HepG2 (cell line): ENCODE results near the gene SMAD3. TPM values are rescaled to one million over a fixed set of nuclear protein-coding genes. Genes with fewer than 3 reads are reported as not detected.
A peak's percentile ranks its signal among the peaks of the same experiment; 100 is the strongest.

Experiments used
- BRCA1 ChIP-seq: sonication (generic); formaldehyde crosslinking; IDR thresholded peaks from 2 replicates; pipeline ENCODE4 v1.4.0; 2020; ENCODE audit warnings: missing genetic modification reagents
- CAMTA2 ChIP-seq: sonication (generic); formaldehyde crosslinking; IDR thresholded peaks from 2 replicates; pipeline ENCODE4 v1.4.0; 2020; ENCODE audit warnings: mild to moderate bottlenecking, missing genetic modification reagents, borderline replicate concordance
- JARID2 ChIP-seq: sonication (generic); formaldehyde crosslinking; IDR thresholded peaks from 2 replicates; pipeline ENCODE4 v1.8.1; 2023; ENCODE audit warnings: missing genetic modification reagents, inconsistent platforms; ENCODE audit not compliant: insufficient replicate concordance
- MED13 ChIP-seq: sonication (generic); formaldehyde crosslinking; IDR thresholded peaks from 2 replicates; pipeline ENCODE4 v1.5.0; 2020; ENCODE audit warnings: missing genetic modification reagents
- MED8 ChIP-seq: sonication (generic); formaldehyde crosslinking; IDR thresholded peaks from 2 replicates; pipeline ENCODE4 v1.8.1; 2023; ENCODE audit warnings: mild to moderate bottlenecking, missing genetic modification reagents; ENCODE audit not compliant: insufficient replicate concordance
- NPAS2 ChIP-seq: sonication (generic); formaldehyde crosslinking; IDR thresholded peaks from 2 replicates; pipeline ENCODE4 v1.8.0; 2022; ENCODE audit warnings: mild to moderate bottlenecking, missing genetic modification reagents, borderline replicate concordance
- NR2F2 ChIP-seq: IDR thresholded peaks from 2 replicates; pipeline ENCODE4 v1.6.1; 2012; ENCODE audit warnings: low read depth, inconsistent platforms, borderline replicate concordance
- PRPF4 ChIP-seq: fragments of 200-400 bp; formaldehyde crosslinking; IDR thresholded peaks from 2 replicates; pipeline ENCODE4 v1.6.1; 2016; ENCODE audit warnings: low read length, low read depth; ENCODE audit not compliant: poor library complexity, severe bottlenecking
- RBM22 ChIP-seq: fragments of 200-400 bp; formaldehyde crosslinking; optimal IDR thresholded peaks from 2 replicates; pipeline ENCODE3; 2017; ENCODE audit warnings: mild to moderate bottlenecking, low read length, moderate library complexity
- SYNCRIP ChIP-seq: fragments of 200-400 bp; formaldehyde crosslinking; IDR thresholded peaks from 2 replicates; pipeline ENCODE4 v1.6.1; 2018; ENCODE audit warnings: mild to moderate bottlenecking, low read depth, low read length; ENCODE audit not compliant: insufficient read depth
- ZNF205 ChIP-seq: IDR thresholded peaks from 2 replicates; pipeline ENCODE4 v1.6.1; 2018; ENCODE audit warnings: missing biosample characterization, missing genetic modification reagents
- ZNF207 ChIP-seq: fragments of 450-650 bp; IDR thresholded peaks from 2 replicates; pipeline ENCODE4 v1.6.1; 2016; ENCODE audit warnings: antibody characterized with exemption, borderline replicate concordance
- ZNF264 ChIP-seq: sonication (generic); formaldehyde crosslinking; IDR thresholded peaks from 2 replicates; pipeline ENCODE4 v1.4.0; 2020; ENCODE audit warnings: missing genetic modification reagents
- ZNF549 ChIP-seq: sonication (generic); formaldehyde crosslinking; IDR thresholded peaks from 2 replicates; pipeline ENCODE4 v1.5.0; 2020; ENCODE audit warnings: missing genetic modification reagents
- ZNF672 ChIP-seq: sonication (generic); formaldehyde crosslinking; IDR thresholded peaks from 2 replicates; pipeline ENCODE4 v1.8.1; 2022; ENCODE audit warnings: missing genetic modification reagents
- ZNF839 ChIP-seq: sonication (generic); formaldehyde crosslinking; IDR thresholded peaks from 2 replicates; pipeline ENCODE4 v1.4.0; 2020; ENCODE audit warnings: missing genetic modification reagents, mild to moderate bottlenecking, borderline replicate concordance
- polyA plus RNA-seq, 8 experiments: library from polyadenylated mRNA; depleted of rRNA in 3 of 8; stranded (reverse) in 7 of 8; unstranded in 1 of 8; fragments of >200 nt; fragmentation: Illumina TruSeq in 4 of 8; extraction: Trizol in 4 of 8; gene quantifications; 2 replicates each; pipeline versions ENCODE4 v1.2.1 to v1.2.3, GENCODE V29; 2011 to 2016; ENCODE audit warnings: low read depth in 4 of 8, missing spikeins in 1 of 8, mixed read lengths in 1 of 8; ENCODE audit not compliant: insufficient read depth in 1 of 8
- total RNA-seq, 5 experiments: library from RNA; depleted of rRNA; stranded (reverse); fragments of >200 nt; fragmentation: Illumina TruSeq; extraction: Trizol; gene quantifications; 2 replicates each; pipeline ENCODE4 v1.2.3, GENCODE V29; 2016; ENCODE audit warnings: low read depth in 1 of 5
- TF ChIP-seq, protein P1 (sequence below): sonication (generic); formaldehyde crosslinking; IDR thresholded peaks from 2 replicates; pipeline ENCODE4 v1.5.0; 2020; ENCODE audit warnings: mild to moderate bottlenecking, missing genetic modification reagents
- TF ChIP-seq, protein P2 (sequence below): sonication (generic); formaldehyde crosslinking; IDR thresholded peaks from 2 replicates; pipeline ENCODE4 v1.4.0; 2020; ENCODE audit warnings: mild to moderate bottlenecking, missing genetic modification reagents, borderline replicate concordance
- TF ChIP-seq, protein P3 (sequence below): sonication (generic); formaldehyde crosslinking; IDR thresholded peaks from 2 replicates; pipeline ENCODE4 v1.4.0; 2020; ENCODE audit warnings: missing genetic modification reagents, borderline replicate concordance

SMAD3 gene
- total and polyA plus RNA-seq, 2 of the 13 experiments (the other 11 are each of a cell fraction or from before 2014, with no cell fraction given) = 8.6 to 56.3 TPM

DNA sequence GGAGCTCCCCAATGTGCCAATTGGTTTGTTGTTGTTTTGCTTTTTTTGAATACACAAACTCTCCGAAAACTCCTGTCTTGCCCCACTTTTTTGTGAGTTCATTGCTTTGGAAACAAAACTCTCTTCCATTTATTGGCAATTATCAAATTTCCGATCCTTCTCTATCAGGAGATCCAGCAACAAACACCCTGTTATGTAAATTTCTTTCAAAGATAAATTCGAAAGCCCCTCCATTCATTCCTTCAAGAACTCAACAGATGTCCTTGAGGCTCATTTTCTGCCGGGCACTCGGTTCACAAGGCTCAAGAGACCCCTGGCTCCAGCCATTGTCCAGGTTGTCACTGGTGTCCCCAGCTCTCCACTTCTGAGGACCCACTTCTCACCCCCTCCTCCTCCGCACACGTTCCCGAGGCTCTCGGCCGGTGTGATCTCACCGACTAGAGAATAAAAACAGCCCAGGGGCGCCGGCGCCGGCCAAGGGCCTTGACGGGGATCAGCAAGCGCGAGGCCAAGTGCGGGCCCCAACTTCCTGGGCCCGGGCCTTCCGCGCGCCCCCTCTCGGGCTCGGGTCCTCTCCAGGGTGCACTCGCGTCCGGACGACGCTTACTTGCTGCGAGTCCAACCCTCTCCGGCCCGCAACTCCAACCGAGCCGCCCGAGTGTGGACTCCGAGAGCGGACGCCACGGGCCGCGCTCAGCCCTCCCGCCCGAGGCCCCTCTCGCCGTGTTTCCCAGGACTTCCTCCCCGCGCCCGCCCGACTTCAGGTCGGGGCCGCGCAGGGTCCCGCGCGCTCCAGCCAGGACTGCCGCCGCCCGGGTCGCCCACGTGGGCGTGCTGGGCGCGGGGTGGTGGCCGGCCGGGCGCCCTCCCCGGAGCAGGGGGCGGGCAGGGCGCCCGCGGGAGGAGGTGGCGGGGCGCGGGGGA lies 533 bp upstream of the SMAD3 start (continued):
- TF ChIP-seq, protein P1, sequence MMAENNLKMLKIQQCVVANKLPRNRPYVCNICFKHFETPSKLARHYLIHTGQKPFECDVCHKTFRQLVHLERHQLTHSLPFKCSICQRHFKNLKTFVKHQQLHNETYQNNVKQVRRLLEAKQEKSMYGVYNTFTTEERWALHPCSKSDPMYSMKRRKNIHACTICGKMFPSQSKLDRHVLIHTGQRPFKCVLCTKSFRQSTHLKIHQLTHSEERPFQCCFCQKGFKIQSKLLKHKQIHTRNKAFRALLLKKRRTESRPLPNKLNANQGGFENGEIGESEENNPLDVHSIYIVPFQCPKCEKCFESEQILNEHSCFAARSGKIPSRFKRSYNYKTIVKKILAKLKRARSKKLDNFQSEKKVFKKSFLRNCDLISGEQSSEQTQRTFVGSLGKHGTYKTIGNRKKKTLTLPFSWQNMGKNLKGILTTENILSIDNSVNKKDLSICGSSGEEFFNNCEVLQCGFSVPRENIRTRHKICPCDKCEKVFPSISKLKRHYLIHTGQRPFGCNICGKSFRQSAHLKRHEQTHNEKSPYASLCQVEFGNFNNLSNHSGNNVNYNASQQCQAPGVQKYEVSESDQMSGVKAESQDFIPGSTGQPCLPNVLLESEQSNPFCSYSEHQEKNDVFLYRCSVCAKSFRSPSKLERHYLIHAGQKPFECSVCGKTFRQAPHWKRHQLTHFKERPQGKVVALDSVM = 0 out of 2 replicates have a peak, but pooled peaks have one; percentile 20
- TF ChIP-seq CAMTA2 (CRISPR knock-in tag) = no peak
- TF ChIP-seq ZNF672 (CRISPR knock-in tag) = no peak
- no peak for TF ChIP-seq SYNCRIP
- TF ChIP-seq ZNF549 (CRISPR knock-in tag) = no peak
- TF ChIP-seq BRCA1 (CRISPR knock-in tag) = 0 out of 2 replicates have a peak, but pooled peaks have one; percentile 26
- no peak for TF ChIP-seq JARID2
- TF ChIP-seq ZNF264 = no peak; the same call in 1 of the 2 replicates
- TF ChIP-seq MED8 = peak; percentile 28
- TF ChIP-seq PRPF4 = no peak
- 0 out of 2 replicates have a peak, but pooled peaks have one; percentile 75 for TF ChIP-seq MED13
- TF ChIP-seq, protein P2, sequence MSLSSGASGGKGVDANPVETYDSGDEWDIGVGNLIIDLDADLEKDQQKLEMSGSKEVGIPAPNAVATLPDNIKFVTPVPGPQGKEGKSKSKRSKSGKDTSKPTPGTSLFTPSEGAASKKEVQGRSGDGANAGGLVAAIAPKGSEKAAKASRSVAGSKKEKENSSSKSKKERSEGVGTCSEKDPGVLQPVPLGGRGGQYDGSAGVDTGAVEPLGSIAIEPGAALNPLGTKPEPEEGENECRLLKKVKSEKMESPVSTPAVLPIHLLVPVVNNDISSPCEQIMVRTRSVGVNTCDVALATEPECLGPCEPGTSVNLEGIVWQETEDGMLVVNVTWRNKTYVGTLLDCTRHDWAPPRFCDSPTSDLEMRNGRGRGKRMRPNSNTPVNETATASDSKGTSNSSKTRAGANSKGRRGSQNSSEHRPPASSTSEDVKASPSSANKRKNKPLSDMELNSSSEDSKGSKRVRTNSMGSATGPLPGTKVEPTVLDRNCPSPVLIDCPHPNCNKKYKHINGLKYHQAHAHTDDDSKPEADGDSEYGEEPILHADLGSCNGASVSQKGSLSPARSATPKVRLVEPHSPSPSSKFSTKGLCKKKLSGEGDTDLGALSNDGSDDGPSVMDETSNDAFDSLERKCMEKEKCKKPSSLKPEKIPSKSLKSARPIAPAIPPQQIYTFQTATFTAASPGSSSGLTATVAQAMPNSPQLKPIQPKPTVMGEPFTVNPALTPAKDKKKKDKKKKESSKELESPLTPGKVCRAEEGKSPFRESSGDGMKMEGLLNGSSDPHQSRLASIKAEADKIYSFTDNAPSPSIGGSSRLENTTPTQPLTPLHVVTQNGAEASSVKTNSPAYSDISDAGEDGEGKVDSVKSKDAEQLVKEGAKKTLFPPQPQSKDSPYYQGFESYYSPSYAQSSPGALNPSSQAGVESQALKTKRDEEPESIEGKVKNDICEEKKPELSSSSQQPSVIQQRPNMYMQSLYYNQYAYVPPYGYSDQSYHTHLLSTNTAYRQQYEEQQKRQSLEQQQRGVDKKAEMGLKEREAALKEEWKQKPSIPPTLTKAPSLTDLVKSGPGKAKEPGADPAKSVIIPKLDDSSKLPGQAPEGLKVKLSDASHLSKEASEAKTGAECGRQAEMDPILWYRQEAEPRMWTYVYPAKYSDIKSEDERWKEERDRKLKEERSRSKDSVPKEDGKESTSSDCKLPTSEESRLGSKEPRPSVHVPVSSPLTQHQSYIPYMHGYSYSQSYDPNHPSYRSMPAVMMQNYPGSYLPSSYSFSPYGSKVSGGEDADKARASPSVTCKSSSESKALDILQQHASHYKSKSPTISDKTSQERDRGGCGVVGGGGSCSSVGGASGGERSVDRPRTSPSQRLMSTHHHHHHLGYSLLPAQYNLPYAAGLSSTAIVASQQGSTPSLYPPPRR (CRISPR knock-in tag) = no peak; the same call in 1 of the 2 replicates
- TF ChIP-seq NR2F2 = no peak
- TF ChIP-seq ZNF205 (CRISPR knock-in tag) = no peak
- no peak for TF ChIP-seq RBM22
- TF ChIP-seq, protein P3, sequence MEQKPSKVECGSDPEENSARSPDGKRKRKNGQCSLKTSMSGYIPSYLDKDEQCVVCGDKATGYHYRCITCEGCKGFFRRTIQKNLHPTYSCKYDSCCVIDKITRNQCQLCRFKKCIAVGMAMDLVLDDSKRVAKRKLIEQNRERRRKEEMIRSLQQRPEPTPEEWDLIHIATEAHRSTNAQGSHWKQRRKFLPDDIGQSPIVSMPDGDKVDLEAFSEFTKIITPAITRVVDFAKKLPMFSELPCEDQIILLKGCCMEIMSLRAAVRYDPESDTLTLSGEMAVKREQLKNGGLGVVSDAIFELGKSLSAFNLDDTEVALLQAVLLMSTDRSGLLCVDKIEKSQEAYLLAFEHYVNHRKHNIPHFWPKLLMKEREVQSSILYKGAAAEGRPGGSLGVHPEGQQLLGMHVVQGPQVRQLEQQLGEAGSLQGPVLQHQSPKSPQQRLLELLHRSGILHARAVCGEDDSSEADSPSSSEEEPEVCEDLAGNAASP (CRISPR knock-in tag) = 0 out of 2 replicates have a peak, but pooled peaks have one; percentile 18
- no peak for TF ChIP-seq NPAS2 (CRISPR knock-in tag)
- TF ChIP-seq ZNF207 = no peak
- TF ChIP-seq ZNF839 (CRISPR knock-in tag) = no peak
